Measurements from ENCODE around the gene SH3BP5L.

SH3BP5L gene

GRCh38 chr1:248857201-248857600, 31.5 kb upstream of the SH3BP5L start:
- DNase-seq (ENCODE audit: low read depth), result no peak
- no peak overlapping the region for H3K4me3 ChIP-seq (ENCODE audit: low read length)
- no peak for TF ChIP-seq CTCF (conservative IDR thresholded peaks at IDR 0.05; ENCODE audit: low read length)

DNA sequence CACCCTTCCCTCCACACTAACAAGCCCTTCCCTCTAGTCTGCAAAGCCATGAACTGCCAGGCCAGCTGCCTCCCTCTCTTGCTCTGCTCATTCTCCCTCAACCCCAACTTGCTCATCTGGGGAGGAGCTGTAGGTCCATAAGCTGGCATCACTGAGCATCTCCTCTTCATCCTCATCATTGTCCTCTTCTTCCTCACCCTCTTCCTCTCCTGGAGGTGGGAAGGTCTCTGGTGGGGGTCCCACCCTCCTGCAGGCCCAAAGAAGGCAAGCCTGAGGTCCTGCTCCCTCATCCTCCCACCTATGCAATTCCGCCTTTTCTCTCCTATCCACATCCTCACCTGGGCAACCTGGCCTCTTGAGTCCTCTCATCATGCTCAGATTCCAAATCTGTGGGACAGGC, 30.5 kb upstream of the SH3BP5L start:
- H3K4me3 ChIP-seq (ENCODE audit: low read length), result no peak overlapping the region
- no peak for DNase-seq (ENCODE audit: low read depth)
- TF ChIP-seq CTCF (conservative IDR thresholded peaks at IDR 0.05; ENCODE audit: low read length), result no peak

DNA sequence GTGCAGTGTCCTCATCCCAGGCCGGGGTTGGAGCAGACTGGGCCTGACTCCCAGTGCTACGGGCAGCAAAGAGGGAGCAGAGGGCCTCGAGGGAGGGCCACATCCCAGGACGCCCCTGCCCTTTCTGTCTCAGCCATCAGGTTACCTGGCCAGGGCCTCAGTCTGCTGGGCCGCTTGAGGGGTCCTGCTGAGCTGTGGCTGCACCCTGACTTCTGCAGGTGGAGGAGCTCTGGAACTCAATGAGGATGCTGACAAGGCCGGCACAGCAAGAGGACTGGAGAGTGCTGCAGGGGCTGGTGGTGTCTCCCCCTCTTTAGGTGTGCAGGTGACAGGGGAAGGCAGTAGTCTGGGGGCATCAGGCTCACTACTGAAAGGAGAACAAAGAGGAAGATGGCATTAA, 29.9 kb upstream of the SH3BP5L start:
- no peak for DNase-seq (ENCODE audit: low read depth)
- no peak for TF ChIP-seq CTCF (conservative IDR thresholded peaks at IDR 0.05; ENCODE audit: low read length)
- no peak overlapping the region for H3K4me3 ChIP-seq (ENCODE audit: low read length)

DNA sequence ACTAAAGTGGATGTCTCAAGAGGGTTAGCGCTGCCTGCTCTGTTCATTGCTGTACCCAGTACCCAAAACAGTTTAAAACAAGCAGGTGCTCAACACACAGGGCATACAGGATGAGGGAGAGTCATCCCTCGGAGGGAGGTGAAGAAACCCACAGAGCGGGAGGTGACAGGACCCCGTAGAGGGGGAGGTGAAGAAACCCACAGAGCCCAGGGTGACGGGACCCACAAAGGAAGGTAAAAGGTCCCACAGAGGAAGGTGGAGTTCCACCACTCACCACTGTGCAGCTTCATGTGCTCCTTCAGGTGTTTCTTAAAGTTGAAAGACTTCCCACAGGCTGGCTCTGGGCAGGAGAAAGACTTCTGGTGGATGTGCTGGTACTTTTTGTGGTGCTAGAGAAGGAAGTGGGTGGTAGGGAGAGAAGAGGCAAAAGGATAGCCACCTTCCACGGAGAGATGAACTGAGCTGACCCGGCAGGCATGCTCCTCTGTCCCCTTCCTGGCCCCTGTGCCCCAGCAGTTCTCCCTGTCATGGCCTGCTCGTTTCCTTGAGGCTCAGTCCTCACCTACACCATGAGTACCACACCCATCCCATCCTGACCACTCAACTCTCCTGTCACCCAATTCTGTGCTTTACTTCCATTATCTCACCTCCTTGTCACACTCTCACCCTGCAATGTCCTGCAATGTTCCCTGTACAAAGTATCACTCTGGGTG, 28.1 kb upstream of the SH3BP5L start:
- no peak for TF ChIP-seq CTCF (conservative IDR thresholded peaks at IDR 0.05; ENCODE audit: low read length)
- no peak for DNase-seq (ENCODE audit: low read depth)
- H3K4me3 ChIP-seq (ENCODE audit: low read length), result no peak overlapping the region

DNA sequence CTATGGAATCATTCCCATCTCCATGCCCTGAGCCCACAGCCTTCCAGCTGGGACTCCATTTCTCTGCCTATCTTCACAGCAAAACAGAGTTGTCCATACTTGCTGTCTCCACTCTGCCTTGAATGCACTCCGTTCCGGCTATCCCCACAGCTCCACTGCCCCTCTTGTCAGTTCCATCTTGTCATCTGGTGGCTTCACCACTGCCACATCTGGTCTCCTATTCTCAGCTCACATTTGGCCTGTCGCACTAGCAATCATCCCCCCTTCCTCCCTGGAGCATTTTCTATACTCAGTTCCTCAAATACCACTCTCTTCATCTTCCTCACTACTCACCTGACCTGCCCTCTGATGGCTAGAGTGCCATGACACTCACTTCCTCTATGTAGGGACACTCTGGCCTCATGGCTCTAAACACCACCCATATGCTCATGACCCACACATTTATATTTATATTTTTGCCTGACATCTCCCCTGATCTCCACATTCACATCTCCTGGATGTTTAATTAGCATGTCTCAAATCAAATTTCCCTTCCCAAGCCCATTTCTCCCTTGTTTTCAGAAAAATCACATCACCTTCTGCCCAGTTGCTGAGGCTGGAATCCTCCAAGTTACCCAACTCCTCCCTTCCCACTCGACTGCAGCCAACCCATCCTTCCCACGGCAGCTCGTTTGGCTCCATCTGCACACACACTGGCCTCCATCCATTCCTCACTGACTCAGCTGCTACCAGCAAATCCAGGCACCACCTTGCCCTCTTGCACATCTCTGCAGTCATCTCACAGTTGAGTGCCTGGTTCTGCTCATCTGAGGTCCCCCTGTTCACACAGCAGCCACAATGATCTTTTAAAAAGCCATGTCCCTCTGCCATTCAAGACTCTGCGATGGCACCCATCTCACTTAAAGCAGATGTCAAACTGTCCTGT, 27.0 kb upstream of the SH3BP5L start:
- no peak for TF ChIP-seq CTCF (conservative IDR thresholded peaks at IDR 0.05; ENCODE audit: low read length)
- peak; percentile 88 for DNase-seq (ENCODE audit: low read depth)
- H3K4me3 ChIP-seq (ENCODE audit: low read length), result no peak overlapping the region

- no peak for TF ChIP-seq CTCF (conservative IDR thresholded peaks at IDR 0.05; ENCODE audit: low read length)
- H3K4me3 ChIP-seq (ENCODE audit: low read length), result no peak overlapping the region
- DNase-seq (ENCODE audit: low read depth), result no peak
Measured at GRCh38 chr1:248851390-248851789, 25.7 kb upstream of the SH3BP5L start.

Measured in AG10803 (cell line).